Measurements from ENCODE around the gene S100A13. TPM values are rescaled to one million over a fixed set of nuclear protein-coding genes. Genes with fewer than 3 reads are reported as not detected.

Gene S100A13
- total and polyA plus RNA-seq, 9 of the 15 experiments (the other 6 are each of a cell fraction or from before 2014, with no cell fraction given): 41.9 to 129 (median 58.0) TPM

DNA sequence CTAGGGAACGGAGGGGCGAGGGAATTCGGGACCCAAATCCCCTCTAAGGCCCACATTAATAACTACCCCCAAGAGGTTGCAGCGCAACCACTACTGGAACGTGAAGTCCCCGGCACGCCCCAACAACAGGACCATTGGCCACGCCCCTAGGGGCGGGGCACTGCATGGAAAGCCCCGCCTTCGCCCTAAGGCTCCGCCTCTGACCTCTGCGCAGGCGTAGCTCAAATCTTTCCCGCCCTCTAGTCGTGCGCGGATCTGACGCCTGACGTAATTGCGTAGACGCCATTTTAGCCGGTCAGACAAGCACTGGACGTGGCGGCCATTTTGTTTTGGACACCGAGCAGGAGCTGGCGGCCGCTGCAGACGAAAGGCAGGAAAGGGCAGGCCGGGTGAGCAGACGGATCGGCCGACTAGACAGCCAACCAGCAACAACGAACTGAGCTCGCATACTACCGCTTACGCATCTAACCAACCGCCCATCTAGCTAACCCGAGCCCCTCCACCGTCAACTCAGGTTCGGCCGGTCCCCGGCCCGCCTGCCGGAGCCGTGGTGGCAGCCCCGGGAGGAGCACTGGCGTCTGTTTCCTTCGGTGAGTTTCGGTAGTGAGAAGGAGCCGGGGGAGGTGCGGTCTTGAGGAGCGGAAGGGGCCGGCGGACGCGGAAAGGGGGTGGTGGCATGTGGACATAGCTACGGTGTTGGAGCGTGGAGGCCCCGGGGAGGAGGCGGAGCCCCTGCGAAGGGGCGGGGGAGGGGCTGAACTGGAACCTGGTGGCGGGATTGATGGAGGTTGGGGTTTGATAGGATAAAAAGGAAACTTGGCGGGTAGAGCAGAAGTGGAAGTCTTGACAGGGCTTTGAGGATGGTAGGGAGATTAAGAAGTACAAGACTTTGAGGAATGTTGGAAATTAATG is 6.7 kb upstream of the S100A13 start, which contains the start of gene CHTOP (continued):
- TF ChIP-seq, protein P1, sequence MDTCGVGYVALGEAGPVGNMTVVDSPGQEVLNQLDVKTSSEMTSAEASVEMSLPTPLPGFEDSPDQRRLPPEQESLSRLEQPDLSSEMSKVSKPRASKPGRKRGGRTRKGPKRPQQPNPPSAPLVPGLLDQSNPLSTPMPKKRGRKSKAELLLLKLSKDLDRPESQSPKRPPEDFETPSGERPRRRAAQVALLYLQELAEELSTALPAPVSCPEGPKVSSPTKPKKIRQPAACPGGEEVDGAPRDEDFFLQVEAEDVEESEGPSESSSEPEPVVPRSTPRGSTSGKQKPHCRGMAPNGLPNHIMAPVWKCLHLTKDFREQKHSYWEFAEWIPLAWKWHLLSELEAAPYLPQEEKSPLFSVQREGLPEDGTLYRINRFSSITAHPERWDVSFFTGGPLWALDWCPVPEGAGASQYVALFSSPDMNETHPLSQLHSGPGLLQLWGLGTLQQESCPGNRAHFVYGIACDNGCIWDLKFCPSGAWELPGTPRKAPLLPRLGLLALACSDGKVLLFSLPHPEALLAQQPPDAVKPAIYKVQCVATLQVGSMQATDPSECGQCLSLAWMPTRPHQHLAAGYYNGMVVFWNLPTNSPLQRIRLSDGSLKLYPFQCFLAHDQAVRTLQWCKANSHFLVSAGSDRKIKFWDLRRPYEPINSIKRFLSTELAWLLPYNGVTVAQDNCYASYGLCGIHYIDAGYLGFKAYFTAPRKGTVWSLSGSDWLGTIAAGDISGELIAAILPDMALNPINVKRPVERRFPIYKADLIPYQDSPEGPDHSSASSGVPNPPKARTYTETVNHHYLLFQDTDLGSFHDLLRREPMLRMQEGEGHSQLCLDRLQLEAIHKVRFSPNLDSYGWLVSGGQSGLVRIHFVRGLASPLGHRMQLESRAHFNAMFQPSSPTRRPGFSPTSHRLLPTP (IDR thresholded peaks at IDR 0.05; ENCODE audit: borderline replicate concordance, extremely low read depth, insufficient read length): no peak
- peak; percentile 8; the same call in 1 of the 2 replicates for TF ChIP-seq EP300 (IDR thresholded peaks at IDR 0.05; ENCODE audit: low read length)
- peak; percentile 85 for TF ChIP-seq GABPB1 (CRISPR knock-in tag; IDR thresholded peaks at IDR 0.05)
- 0 out of 2 replicates have a peak, but pooled peaks have one; percentile 34 for TF ChIP-seq PHB (CRISPR knock-in tag; IDR thresholded peaks at IDR 0.05)
- TF ChIP-seq HDGF (IDR thresholded peaks at IDR 0.05): no peak
- TF ChIP-seq NBN (IDR thresholded peaks at IDR 0.05; ENCODE audit: low read depth): peak; percentile 83; the same call in 1 of the 2 replicates
- peak; percentile 75 for TF ChIP-seq PCBP1 (IDR thresholded peaks at IDR 0.05; ENCODE audit: low read depth, low read length, poor library complexity, severe bottlenecking)
- TF ChIP-seq TAF7 (tag; IDR thresholded peaks at IDR 0.05): peak; percentile 93
- peak; percentile 30; the same call in 1 of the 2 replicates for TF ChIP-seq DPF2 (IDR thresholded peaks at IDR 0.05)
- no peak for TF ChIP-seq ZKSCAN3 (CRISPR knock-in tag; IDR thresholded peaks at IDR 0.05)
- TF ChIP-seq POLR2B (IDR thresholded peaks at IDR 0.05; ENCODE audit: low read depth, partially characterized antibody): peak; percentile 95
- TF ChIP-seq TBL1XR1 (IDR thresholded peaks at IDR 0.05; ENCODE audit: low read length in 2 of 2): 0 out of 4 replicates have a peak, but pooled peaks of 1 of the 2 experiments have one; percentile 36
- no peak for TF ChIP-seq NR4A1 (CRISPR knock-in tag; IDR thresholded peaks at IDR 0.05)
- 0 out of 2 replicates have a peak, but pooled peaks have one; percentile 20 for TF ChIP-seq NR4A1 (tag; IDR thresholded peaks at IDR 0.05)
- peak; percentile 30; the same call in 1 of the 2 replicates for TF ChIP-seq ZNF263 (CRISPR knock-in tag; IDR thresholded peaks at IDR 0.05; ENCODE audit: borderline replicate concordance)
- TF ChIP-seq, protein P2, sequence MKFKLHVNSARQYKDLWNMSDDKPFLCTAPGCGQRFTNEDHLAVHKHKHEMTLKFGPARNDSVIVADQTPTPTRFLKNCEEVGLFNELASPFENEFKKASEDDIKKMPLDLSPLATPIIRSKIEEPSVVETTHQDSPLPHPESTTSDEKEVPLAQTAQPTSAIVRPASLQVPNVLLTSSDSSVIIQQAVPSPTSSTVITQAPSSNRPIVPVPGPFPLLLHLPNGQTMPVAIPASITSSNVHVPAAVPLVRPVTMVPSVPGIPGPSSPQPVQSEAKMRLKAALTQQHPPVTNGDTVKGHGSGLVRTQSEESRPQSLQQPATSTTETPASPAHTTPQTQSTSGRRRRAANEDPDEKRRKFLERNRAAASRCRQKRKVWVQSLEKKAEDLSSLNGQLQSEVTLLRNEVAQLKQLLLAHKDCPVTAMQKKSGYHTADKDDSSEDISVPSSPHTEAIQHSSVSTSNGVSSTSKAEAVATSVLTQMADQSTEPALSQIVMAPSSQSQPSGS (CRISPR knock-in tag; IDR thresholded peaks at IDR 0.05): peak; percentile 90
- peak in 1 of 2 experiments; percentile 91; a peak in 2 of 4 replicates for TF ChIP-seq HDAC1 (IDR thresholded peaks at IDR 0.05)
- TF ChIP-seq CCNT2 (IDR thresholded peaks at IDR 0.05; ENCODE audit: borderline replicate concordance, extremely low read depth, insufficient read length, low read depth, low read length): peak; percentile 44
- TF ChIP-seq ASH1L (IDR thresholded peaks at IDR 0.05; ENCODE audit: borderline replicate concordance, low read depth, partially characterized antibody): no peak
- TF ChIP-seq ZEB2 (IDR thresholded peaks at IDR 0.05): no peak
- TF ChIP-seq MAZ (CRISPR knock-in tag; conservative IDR thresholded peaks at IDR 0.05 in 1 of 2, IDR thresholded peaks at IDR 0.05 in 1 of 2): peak; percentile 55 to 65
- peak; percentile 80 for TF ChIP-seq POLR2AphosphoS2 (IDR thresholded peaks at IDR 0.05; ENCODE audit: low read length)
- peak; percentile 80; the same call in 1 of the 2 replicates for TF ChIP-seq ZNF589 (CRISPR knock-in tag; IDR thresholded peaks at IDR 0.05; ENCODE audit: low read depth)
- peak; percentile 83 for TF ChIP-seq CREB1 (IDR thresholded peaks at IDR 0.05)
- peak; percentile 82 for TF ChIP-seq CREB1 (CRISPR knock-in tag; IDR thresholded peaks at IDR 0.05)
- peak; percentile 98 for TF ChIP-seq POLR2A (conservative IDR thresholded peaks at IDR 0.05)

All from K562 (cell line).